C4-2B (cell line): ENCODE measurements around the gene MBNL1.

ENCODE experiments used
- CTCF ChIP-seq: fragments of 450-650 bp; conservative IDR thresholded peaks from 2 replicates; pipeline ENCODE4 v1.5.1; 2017; ENCODE audit warnings: mild to moderate bottlenecking
- ZFX ChIP-seq: fragments of 450-650 bp; IDR thresholded peaks from 2 replicates; pipeline ENCODE4 v1.6.1; 2017

GRCh38 chr3:152243301-152243711, 25.4 kb upstream of the MBNL1 start:
- TF ChIP-seq CTCF = no peak
- no peak for TF ChIP-seq ZFX
